Breast epithelium (tissue), 4 donors: ENCODE results near the gene HHIP. TPM values are rescaled to one million over a fixed set of nuclear protein-coding genes. Genes with fewer than 3 reads are reported as not detected.

Experiments used
- DNase-seq, 2 donors: peaks; one replicate each; pipeline ENCODE4 v3.0.0-alpha.2; 2019; ENCODE audit warnings: low spot score in 2 of 2
- H3K27ac ChIP-seq, 2 donors: fragments of 200-600 bp; sonication (generic) in 1 of 2; one replicate each; pipeline ENCODE4 v1.5.1; 2016 to 2019; ENCODE audit warnings: mild to moderate bottlenecking in 1 of 2
- H3K27me3 ChIP-seq, 2 donors: fragments of 200-600 bp; sonication (generic) in 1 of 2; one replicate each; pipeline versions ENCODE4 v1.5.1 to v1.6.0; 2017 to 2019; ENCODE audit warnings: control low read depth in 1 of 2, mild to moderate bottlenecking in 1 of 2
- H3K36me3 ChIP-seq: fragments of 200-600 bp; one replicate; pipeline ENCODE4 v1.5.1; 2019
- H3K4me1 ChIP-seq, 2 donors: fragments of 200-600 bp; sonication (generic); one replicate each; pipeline ENCODE4 v1.5.1; 2016 to 2019; ENCODE audit warnings: control low read depth in 1 of 2
- H3K4me3 ChIP-seq, 3 donors: fragments of 200-600 bp; sonication (generic); 1 replicate in 2 of 3; 2 replicates in 1 of 3; pipeline ENCODE4 v1.5.1; 2016 to 2019; ENCODE audit warnings: mild to moderate bottlenecking in 3 of 3, moderate library complexity in 2 of 3
- H3K9me3 ChIP-seq, 2 donors: fragments of 200-600 bp; sonication (generic) in 1 of 2; one replicate each; pipeline ENCODE4 v1.5.1; 2016 to 2019; ENCODE audit warnings: control low read depth in 1 of 2
- POLR2A ChIP-seq: fragments of 450-650 bp; IDR thresholded peaks from one replicate; pipeline ENCODE4 v1.6.1; 2016; ENCODE audit warnings: antibody characterized with exemption, mild to moderate bottlenecking, moderate library complexity
- POLR2AphosphoS5 ChIP-seq, 3 donors: sonication (generic); formaldehyde crosslinking; IDR thresholded peaks; one replicate each; pipeline ENCODE4 v1.6.1; 2017; ENCODE audit warnings: antibody characterized with exemption in 3 of 3
- intact Hi-C: fragments of 100-400 bp; cut with DNase I; formaldehyde crosslinking; loops from one replicate; pipeline ENCODE4 v1.15.1; 2023; ENCODE audit warnings: low total_unique reads
- total RNA-seq, 3 donors: library from RNA; depleted of rRNA; stranded (reverse); fragments of >200 nt; gene quantifications; one replicate each; pipeline ENCODE4 v1.1.0, GENCODE V29; 2016
- TF ChIP-seq, protein P1 (sequence below), 3 donors: fragments of 450-650 bp; IDR thresholded peaks; one replicate each; pipeline ENCODE4 v1.5.1; 2016 to 2017; ENCODE audit warnings: antibody characterized with exemption in 3 of 3, mild to moderate bottlenecking in 3 of 3, moderate library complexity in 3 of 3

Gene HHIP
- total RNA-seq, 3 donors from 2014 or later: under 0.01 to 1.0 (median 0.48) TPM

DNA sequence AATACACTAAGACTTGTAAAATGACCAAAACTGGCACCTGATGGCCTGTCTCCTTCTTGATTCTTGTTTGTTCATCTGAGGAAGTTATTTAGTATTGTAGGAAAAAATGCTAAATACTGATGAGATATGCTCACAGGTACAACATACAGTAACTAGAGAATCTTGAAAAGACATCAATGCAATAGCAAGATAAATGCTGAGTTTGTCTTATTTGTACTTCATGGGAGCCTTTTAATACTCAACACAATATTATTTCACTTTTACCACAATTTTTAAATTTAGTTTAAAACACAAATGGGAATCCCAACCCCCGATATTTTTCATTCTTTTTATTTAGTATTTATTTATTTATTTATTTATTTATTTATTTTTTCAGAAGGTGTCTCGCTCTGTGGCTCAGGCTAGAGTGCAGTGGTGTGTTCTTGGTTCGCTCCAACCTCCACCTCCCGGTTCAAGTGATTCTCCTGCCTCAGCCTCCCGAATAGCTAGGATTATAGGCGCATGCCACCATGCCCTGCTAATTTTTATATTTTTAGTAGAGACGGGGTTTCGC lies 12.1 kb downstream of the HHIP start:
- H3K9me3 ChIP-seq: no peaks in the 10 kb centered on the region
- DNase-seq: no peak
- TF ChIP-seq POLR2AphosphoS5 (IDR thresholded peaks at IDR 0.05): no peak
- TF ChIP-seq, protein P1, sequence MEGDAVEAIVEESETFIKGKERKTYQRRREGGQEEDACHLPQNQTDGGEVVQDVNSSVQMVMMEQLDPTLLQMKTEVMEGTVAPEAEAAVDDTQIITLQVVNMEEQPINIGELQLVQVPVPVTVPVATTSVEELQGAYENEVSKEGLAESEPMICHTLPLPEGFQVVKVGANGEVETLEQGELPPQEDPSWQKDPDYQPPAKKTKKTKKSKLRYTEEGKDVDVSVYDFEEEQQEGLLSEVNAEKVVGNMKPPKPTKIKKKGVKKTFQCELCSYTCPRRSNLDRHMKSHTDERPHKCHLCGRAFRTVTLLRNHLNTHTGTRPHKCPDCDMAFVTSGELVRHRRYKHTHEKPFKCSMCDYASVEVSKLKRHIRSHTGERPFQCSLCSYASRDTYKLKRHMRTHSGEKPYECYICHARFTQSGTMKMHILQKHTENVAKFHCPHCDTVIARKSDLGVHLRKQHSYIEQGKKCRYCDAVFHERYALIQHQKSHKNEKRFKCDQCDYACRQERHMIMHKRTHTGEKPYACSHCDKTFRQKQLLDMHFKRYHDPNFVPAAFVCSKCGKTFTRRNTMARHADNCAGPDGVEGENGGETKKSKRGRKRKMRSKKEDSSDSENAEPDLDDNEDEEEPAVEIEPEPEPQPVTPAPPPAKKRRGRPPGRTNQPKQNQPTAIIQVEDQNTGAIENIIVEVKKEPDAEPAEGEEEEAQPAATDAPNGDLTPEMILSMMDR (IDR thresholded peaks at IDR 0.05): no peak
- no peak for TF ChIP-seq POLR2A
- H3K36me3 ChIP-seq: no peaks in the 10 kb centered on the region
- no peaks in the 10 kb centered on the region for H3K27me3 ChIP-seq
- no peak overlapping the region for H3K27ac ChIP-seq
- H3K4me3 ChIP-seq: no peak overlapping the region
- intact Hi-C loops: no loop called here
- H3K4me1 ChIP-seq: no peaks in the 10 kb centered on the region

DNA sequence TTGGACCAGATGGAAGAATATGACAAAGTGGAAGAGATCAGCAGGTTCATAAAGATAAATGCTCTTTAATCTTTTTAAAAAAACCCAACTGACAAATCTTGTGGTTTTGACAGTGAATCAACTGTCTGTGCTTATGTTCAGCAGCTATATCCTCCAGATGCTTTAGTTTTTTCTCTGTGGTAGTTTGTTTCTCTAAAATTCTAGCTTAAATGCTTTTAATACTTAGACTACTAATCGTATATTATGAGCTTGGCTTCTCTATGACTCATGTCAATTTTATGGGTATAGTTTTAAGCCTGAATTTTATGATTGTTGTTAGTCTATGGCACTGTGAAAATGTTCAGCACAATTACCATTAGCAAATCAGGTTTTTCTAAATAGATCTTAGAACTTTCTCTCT lies 12.9 kb downstream of the HHIP start:
- H3K36me3 ChIP-seq: no peaks in the 10 kb centered on the region
- H3K27me3 ChIP-seq: no peaks in the 10 kb centered on the region
- H3K4me3 ChIP-seq: no peak overlapping the region
- H3K9me3 ChIP-seq: no peaks in the 10 kb centered on the region
- H3K4me1 ChIP-seq: no peaks in the 10 kb centered on the region
- H3K27ac ChIP-seq: no peak overlapping the region
- intact Hi-C loops: no loop called here
- no peak for DNase-seq
- TF ChIP-seq POLR2A (no peak), POLR2AphosphoS5 (IDR thresholded peaks at IDR 0.05) (no peak)
- TF ChIP-seq, protein P1 (IDR thresholded peaks at IDR 0.05): no peak

DNA sequence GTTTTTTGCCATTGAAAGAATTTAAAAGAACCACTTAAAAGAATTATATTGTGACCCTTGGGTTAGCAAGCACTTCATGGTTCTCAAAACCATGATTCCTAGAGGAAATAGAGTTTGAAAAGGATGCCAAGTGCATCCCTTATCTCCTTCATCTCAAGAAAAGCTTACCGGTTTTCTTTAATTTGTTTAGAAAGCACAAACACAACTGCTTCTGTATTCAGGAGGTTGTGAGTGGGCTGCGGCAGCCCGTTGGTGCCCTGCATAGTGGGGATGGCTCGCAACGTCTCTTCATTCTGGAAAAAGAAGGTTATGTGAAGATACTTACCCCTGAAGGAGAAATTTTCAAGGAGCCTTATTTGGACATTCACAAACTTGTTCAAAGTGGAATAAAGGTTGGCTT lies 13.5 kb downstream of the HHIP start:
- Histone ChIP-seq H3K4me3 (no peak overlapping the region), H3K27ac (no peak overlapping the region), H3K4me1 (no peaks in the 10 kb centered on the region), H3K9me3 (no peaks in the 10 kb centered on the region), H3K27me3 (no peaks in the 10 kb centered on the region), H3K36me3 (no peaks in the 10 kb centered on the region)
- TF ChIP-seq POLR2AphosphoS5 (IDR thresholded peaks at IDR 0.05) (no peak), POLR2A (no peak)
- TF ChIP-seq, protein P1 (IDR thresholded peaks at IDR 0.05): no peak
- intact Hi-C loops: no loop called here
- DNase-seq: no peak

DNA sequence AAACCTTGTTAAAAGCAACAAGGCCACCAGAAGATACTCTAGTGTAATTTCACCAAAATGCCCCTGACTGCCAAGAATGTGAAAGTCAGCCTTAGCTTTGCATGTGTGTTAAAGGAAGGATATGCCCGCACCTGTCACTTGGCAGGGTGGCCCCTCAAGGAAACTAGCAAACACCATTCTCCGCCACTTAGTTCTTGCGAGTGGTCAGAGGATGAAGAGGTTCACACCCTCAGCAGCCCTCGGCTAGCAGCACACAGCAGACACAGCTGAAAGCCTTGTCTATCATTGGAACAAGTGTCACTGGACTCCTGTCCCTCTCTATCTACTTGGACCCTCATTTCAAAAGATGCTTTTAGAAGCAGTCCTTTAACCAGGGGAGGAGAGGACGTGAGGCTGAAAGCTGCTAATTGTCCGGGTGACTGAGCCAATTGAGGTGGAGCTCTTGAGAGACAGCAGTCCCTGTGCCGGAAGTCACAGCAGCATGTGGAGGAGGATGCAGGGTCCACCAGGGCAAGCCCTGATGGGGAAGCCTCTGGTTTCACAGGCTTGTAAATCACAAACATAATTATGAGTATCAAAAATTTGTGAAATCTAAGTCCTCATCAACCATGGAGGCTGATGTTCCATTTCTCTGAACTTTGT lies 18.0 kb downstream of the HHIP start:
- Histone ChIP-seq H3K27ac (no peak overlapping the region), H3K27me3 (no peaks in the 10 kb centered on the region), H3K4me3 (no peak overlapping the region), H3K4me1 (no peaks in the 10 kb centered on the region), H3K36me3 (no peaks in the 10 kb centered on the region), H3K9me3 (no peaks in the 10 kb centered on the region)
- no peak for TF ChIP-seq POLR2A
- TF ChIP-seq, protein P1 (IDR thresholded peaks at IDR 0.05): no peak
- intact Hi-C loops: no loop called here
- no peak for DNase-seq

DNA sequence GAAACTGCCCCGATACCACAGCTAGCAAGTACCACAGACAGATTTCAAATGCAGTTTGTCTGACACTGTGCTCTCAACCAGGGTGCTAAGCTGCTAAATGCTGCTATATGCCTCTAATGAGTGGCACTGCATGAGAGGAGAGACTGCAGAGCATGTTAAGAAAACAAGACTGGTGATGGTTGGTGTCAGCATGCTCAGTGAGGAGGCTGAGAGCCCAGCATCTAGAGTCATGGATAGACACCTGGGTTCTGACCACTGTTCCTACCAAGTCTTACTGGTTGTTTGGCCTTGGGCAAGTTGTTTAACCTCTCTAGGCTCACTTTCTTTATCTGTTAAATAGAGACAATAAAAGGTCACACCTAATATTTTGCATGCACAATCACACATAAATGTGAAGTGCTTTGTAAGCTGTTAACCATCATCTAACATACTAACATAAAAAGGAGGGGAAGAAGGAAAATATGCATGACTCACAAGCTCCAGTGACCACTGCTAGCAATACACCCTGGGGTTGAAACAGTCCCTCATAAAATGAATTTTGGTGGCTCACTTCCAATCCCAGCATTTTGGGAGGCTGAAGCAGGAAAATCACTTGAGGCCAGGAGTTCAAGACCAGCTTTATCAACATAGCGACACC lies 20.7 kb downstream of the HHIP start:
- no peak for DNase-seq
- Histone ChIP-seq H3K4me3 (no peak overlapping the region), H3K4me1 (no peaks in the 10 kb centered on the region), H3K27ac (no peak overlapping the region), H3K9me3 (no peaks in the 10 kb centered on the region), H3K27me3 (no peaks in the 10 kb centered on the region), H3K36me3 (no peaks in the 10 kb centered on the region)
- intact Hi-C loops: no loop called here
- TF ChIP-seq POLR2AphosphoS5 (IDR thresholded peaks at IDR 0.05): no peak
- TF ChIP-seq, protein P1 (IDR thresholded peaks at IDR 0.05): no peak
- TF ChIP-seq POLR2A: no peak
